AG08396 (cell line): Measurements from ENCODE around the gene CDHR3.
A peak's percentile ranks its signal among the peaks of the same experiment; 100 is the strongest.
"Not testable (repeated sequence)": the region's sequence is repeated elsewhere in the genome, so short reads cannot be mapped to it uniquely, and the experiment has no call there.

Source experiments
- DNase-seq: peaks from one replicate; pipeline ENCODE4 v3.0.0; 2012; ENCODE audit warnings: low spot score, mixed read lengths

Gene CDHR3, protein sequence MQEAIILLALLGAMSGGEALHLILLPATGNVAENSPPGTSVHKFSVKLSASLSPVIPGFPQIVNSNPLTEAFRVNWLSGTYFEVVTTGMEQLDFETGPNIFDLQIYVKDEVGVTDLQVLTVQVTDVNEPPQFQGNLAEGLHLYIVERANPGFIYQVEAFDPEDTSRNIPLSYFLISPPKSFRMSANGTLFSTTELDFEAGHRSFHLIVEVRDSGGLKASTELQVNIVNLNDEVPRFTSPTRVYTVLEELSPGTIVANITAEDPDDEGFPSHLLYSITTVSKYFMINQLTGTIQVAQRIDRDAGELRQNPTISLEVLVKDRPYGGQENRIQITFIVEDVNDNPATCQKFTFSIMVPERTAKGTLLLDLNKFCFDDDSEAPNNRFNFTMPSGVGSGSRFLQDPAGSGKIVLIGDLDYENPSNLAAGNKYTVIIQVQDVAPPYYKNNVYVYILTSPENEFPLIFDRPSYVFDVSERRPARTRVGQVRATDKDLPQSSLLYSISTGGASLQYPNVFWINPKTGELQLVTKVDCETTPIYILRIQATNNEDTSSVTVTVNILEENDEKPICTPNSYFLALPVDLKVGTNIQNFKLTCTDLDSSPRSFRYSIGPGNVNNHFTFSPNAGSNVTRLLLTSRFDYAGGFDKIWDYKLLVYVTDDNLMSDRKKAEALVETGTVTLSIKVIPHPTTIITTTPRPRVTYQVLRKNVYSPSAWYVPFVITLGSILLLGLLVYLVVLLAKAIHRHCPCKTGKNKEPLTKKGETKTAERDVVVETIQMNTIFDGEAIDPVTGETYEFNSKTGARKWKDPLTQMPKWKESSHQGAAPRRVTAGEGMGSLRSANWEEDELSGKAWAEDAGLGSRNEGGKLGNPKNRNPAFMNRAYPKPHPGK

DNA sequence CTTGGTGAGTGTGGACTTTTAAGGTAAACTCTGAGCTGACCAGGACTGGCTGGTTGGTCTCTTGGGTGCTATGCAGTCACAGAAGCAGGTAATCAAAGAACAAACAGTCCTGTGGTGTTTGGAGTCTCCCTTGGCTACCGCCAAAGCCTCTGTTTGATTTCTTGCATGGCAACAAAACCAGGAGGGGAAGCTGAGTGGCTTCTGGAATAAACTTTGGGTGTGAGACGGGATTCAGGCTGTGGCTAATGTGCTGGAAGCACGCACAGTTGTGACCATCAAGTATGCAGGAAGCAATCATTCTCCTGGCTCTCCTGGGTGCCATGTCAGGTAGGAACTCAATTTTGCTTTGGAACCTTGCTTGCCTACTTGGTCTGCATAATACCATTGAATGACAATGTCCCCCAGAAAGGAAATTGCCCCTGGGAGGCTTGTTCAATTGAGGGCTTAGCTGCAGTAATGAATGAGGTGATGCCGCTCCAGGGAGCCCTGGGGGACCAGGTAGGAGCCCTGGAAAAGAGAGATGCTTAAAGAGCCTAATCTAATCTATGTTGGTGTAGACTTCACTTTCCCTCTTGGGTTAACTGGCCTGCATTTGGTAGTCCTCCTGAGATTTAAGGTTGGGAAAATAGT lies at the start of gene CDHR3:
CDHR3 (plus strand) TSS at position 227 of the 630 bp plus-strand sequence; CDS start at position 282, 55 bp downstream.
- no peak for DNase-seq

DNA sequence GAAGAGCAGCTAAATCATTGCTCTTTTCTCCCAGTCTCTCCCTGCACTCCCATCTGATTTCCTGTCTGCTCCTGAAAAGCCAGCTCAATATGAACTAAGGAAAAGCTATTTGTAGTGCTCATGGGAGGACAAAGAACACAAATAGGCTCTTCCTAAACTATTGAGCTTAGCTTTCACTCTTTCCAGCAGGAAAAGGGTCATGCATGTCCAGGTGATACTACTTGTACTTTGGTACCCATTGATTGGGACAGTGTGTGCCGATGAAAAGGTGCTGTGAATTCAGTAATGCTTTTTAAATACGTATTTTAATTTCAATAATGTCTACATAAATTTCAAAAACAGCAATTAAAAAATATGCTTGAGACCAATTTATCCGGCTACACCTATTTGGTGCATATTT lies 49.1 kb upstream of the CDHR3 start:
- DNase-seq = no peak

DNA sequence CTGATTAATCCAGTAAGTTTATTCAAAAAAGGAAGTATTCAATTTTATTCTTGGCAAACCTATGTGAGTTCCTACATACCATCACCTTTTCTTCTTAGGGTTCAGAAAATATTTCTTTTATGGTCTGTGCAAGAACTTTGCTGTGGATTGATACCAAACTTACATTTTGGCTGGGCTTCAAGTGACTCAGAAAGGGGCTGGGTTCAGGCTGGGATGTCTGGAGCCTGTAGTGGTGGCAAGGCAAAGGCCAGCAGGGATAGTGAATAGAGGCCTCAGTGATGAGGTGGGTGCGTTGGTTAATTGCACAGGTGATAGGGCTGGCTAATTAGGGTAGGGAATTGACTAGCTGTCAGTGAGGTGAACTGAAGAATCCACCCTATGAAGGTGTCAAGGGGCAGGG lies 46.5 kb upstream of the CDHR3 start:
- peak; percentile 66 for DNase-seq

DNA sequence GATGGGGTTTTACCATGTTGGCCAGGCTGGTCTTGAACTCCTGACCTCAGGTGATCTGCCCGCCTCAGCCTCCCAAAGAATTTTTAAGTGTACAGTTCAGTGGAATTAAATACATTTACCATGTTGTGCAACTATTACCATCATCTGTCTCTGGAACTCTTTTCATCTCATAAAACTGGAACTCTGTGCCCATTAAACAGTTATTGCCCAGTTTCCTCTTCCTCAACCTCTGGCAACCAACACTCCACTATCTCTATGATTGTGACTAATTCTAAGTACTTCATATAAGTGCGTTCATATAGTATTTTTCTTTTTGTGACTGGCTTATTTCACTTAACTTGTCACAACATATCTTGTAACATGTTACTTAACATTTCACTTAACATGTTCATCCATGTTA lies 45.4 kb upstream of the CDHR3 start:
- DNase-seq = no peak

DNA sequence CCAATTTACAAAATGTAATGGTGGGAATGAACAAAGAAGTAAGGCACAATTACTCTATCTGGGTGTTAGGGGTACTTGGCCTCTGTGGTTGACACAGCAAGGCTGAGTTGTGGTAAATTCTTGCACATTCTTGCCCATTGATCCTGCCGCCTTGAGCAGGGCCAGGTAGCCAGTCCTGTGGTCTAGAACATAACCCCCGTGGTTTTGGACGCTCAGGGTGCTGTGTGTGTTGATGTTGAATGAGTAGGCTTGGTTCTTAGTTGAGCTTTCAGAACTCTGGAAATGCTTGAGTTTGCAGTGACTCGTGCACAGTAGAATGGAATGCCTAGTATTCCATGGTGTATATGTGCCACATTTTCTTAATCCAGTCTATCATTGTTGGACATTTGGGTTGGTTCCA lies 42.3 kb upstream of the CDHR3 start:
- peak; percentile 27 for DNase-seq

DNA sequence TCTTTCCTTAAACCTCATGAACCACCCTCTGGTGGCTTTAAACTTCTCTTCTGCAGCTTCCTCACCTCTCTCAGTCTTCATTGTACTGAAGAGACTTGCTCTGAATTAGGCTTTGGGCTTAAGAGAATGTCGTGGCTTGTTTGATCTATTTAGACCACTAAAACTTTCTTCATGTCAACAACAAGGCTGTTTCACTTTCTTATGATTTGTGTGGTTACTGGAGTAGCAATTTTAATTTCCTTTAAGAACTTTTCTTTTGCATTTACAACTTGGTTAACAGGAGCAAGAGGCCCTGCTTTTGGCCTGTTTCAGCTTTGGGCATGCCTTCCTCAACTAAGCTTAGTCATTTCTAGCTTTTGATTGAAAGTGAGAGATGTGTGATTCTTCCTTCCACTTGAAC lies 38.1 kb upstream of the CDHR3 start:
- DNase-seq = no peak

DNA sequence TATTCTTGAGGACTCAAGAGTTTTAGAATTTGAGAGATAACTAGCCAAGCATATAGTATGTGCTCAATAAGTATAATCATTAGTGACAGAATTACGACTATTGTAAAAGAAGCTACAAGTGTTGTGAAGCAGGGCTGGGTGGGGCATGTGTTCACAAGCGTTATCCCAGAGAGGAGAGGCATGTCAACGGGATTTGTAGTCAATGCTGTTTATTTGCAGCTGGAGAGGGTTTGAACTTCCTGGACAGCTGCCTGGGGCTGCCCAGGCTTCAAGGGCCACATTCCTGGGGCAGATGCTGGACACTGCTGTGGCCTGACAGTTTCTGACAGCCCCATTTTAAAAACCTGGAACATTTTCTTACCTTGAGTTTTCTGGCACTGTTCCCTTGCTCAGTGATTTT lies 36.9 kb upstream of the CDHR3 start:
- DNase-seq = no peak

DNA sequence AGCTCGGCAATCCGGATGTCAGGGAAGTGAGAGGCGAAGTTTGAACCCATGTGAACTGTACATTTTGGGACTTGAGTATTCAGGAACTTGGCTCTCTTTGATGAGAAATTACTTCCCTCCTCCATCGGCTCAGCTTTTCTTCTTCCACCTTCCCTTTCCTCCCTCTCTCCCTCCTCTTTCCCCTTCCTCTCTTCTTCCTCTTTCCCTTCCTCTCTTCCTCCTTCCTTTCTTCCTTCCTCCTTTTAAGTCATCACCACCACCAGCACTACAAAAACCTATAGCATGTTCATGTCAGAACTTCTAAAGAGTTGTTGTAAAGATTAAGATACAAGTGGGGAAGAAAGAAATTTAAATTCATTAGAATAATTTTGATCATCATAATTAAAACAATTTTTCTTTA lies 31.9 kb upstream of the CDHR3 start:
- no peak for DNase-seq

DNA sequence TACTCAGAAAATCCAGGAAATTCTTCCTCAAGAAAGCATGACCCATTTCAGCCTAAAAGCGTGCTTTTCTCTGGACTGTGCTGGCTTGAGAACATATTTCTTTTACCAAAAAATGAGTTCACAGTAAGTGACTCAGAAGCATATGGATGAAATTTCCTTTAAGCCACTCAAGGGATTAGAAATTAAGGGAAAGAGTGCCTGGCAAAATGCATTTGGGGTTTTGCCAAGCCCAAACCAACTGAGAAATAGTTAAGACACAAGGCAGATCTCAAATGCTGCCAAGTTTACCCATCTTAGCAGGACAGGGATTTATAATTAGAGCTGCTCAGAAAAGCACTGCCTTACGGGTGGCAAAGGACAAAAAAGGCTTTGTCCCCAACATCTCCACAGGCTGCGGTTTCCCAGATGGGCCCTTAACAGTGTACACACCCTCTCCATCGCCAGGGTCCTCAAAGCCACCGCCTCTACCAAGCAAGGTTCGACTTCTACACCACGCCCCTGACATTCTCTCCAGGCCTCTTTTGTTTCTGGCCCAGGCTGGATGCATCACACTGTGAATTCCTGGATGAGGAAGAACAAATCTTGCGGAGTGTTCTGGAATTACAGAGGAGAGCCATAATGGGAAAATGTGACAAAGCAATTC lies 30.1 kb upstream of the CDHR3 start:
- DNase-seq = peak; percentile 57

DNA sequence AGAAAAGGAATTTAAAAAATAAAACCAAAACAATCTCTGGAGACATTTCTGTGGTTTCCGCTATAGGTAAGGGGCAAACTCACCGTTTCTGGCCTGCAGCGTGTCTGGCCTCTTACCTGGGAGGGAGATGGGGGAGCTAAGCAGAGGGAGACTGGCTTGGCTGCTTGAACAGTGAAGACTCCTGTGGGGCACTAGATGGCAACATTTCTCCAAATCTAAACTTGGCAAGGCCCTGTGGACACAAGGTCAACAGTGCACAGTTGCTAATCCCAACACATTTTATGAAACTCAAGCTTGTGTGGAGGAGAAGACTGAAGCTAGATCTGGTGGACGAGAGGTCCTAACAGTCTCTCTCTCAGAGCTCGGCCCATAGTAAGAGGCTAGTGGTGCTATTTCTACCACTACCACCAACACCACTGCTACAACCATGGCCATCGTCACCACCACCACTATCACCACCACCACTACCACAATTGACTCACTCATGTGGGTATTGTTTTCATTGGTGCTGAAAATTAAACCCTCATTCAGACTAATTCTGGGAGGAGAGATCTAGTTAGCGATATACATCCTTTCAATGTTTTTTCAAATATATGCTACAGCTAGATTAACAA lies 28.4 kb upstream of the CDHR3 start:
- DNase-seq = peak; percentile 60

DNA sequence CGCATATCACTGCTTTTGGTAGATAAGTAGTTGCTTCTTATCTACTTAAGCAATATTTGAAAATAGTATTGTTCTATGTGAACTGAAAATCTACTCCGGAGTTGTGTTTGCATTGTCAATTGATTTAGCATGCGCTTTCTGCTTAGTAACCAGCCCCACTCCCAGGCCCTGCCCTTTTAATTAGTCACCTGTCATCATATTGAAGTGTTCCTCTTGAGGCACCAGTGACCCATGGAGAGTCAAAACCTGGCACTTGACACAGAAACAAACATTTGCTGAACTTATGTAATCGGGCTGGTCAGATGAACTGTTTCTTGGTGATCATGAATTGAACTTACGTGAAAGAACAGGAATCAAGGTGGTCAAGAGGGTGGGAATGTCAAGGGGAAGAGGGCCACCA lies 27.8 kb upstream of the CDHR3 start:
- DNase-seq = no peak

DNA sequence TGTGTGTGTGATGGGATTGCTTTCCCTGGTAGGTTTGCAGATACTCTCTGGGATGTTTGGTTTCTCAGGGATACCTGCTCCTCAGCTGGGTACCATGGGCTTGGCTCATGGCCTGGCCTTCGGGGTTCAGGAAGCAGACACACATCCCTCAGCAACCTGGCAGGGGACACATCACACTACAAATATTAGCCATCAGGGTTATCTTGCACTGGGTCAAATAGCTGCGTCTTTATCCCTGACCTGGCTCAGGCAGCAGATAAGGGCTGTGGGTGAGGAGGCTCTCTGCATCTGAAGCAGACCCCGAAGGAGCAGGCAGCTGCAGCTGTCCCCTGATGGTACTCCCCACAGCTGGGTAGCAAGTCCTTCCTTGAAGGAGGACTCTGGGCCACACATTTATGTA lies 25.7 kb upstream of the CDHR3 start:
- DNase-seq = no peak

DNA sequence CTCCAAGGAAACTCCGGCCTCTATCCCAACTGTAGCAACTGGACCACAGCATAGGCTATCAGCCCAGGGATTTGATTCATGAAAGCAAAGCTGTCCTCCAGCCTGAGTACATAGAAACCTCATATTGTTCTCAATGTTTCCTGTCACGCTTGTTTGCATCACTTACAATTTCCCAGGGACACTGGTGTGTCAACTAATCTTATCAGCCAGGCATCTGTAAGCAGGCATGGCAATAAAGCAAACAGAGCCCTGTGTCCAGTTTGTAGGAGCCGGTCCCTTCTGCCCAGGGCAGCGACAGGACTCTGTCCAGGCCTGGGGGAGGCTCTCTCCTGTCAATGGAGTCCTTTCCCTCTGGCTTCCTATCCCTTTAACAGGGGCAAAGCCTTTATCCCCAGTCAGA lies 23.0 kb upstream of the CDHR3 start:
- DNase-seq = no peak

DNA sequence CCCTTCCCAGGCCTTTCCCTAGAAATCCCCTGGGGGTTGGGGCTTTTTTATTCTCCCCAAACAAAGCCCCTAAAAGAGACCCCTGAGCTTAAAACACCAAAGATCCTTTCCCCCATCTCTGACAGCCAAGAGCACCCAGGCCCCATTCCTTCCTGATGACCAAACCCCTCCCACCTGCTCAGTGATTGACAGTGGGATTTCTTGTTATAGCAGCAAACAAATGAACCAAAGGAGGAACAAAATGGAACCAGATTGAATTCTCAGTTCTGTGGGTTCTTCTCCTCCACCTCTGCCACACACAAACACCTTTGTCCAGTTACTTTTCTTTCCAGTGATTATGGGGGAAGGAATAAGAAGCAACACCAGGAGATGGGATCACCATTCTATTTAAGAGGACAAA lies 21.5 kb upstream of the CDHR3 start:
- no peak for DNase-seq

DNA sequence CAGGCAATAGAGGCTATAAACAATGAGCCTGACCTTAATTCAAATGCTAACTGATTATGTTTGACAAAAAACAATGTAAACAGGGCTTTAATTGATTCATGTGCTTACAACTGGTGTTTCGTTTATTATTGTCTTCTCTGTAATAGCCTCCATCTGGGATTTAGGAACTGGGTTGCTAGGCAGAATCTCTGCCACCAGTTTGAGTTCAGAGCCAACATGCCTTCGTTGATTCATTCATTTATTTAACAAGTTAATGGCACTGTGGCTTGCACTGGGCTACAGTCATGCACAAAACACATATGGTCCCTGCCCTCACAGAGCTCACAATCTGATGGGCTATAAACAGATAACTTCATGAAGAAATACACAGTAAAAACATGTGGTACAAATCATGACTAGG lies 19.6 kb upstream of the CDHR3 start:
- DNase-seq = no peak

DNA sequence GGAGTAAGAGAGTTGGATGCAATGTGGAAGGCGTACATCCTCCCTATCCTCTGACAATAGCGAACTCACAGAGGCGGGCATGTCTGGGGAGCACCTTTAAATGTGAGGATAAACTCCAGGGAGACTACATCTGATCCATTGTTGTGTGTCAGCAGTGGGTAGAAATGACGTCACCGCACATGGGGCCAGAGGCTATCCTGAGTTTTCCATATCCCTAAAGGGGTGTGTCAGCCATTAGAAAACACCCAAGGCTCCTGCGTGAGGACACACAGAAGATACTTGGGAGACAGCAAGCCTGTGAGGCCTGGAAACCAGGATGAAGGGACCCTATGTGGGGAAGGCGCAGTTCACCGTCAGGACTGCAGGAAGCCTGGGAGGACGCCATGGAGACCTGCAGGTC lies 17.2 kb upstream of the CDHR3 start:
- DNase-seq = no peak

DNA sequence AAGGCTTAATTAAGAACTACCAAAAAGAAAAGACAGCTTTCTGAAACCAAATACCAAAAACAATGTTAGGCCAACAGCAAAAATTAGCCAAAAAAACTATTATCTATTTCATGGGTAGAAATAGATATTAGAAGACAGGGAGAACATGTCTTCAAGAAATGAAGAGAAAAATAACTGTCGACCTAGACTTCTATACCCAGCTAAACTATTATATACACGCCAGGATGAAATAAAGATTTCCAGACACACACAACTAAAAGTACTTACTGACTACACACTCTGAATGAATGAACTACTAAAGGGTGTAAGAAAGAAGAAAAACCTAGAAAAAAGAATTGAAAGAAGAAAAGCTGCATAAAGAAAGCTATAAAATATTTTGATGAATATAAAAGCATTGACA lies 11.5 kb upstream of the CDHR3 start:
- no peak for DNase-seq

DNA sequence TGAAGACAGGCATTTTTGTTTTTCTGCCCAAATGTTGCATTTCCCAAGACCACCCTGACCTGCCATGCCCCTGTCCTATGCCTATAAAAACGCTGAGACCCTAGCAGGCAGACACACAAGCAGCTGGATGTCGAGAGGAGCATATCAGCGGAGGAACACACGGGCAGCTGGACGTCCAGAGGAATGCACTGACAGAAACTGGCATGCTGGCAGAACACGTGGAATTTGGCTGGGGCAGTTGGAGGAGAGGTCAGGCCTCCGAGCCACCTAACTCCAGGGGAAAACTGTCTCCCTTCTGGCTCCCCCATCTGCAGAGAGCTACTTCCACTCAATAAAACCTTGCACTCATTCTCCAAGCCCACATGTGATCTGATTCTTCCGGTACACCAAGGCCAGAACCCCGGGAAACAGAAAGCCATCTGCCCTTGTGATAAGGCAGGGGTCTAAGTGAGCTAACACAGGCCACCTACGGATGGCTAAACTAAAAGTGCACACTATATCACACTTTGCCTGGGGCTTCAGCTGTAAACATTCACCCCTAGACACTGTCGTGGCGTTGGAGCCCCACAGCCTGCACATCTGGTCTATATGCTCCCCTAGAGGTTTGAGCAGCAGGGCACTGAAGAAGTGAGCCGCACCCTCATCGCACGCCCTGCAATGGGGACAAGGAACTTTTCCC lies 10.0 kb upstream of the CDHR3 start:
- no peak for DNase-seq

DNA sequence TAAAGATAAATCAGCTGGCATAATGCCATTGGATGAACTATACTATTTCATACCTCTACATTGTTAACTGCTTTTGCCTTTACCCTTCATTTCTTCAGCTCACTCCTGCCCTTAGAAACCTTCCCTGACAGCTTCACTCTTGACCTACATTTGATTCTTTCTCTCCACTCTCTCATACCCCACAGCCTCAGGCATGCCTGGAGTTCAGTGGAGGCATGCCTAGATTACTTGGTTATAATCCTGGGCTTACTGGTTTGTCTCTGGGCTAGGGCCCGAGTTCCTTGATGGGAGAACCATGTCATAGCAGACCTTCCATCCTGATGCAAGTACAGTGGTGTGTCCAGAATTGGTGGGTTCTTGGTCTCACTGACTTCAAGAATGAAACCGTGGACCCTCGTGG lies 8.4 kb upstream of the CDHR3 start:
- DNase-seq = no peak

DNA sequence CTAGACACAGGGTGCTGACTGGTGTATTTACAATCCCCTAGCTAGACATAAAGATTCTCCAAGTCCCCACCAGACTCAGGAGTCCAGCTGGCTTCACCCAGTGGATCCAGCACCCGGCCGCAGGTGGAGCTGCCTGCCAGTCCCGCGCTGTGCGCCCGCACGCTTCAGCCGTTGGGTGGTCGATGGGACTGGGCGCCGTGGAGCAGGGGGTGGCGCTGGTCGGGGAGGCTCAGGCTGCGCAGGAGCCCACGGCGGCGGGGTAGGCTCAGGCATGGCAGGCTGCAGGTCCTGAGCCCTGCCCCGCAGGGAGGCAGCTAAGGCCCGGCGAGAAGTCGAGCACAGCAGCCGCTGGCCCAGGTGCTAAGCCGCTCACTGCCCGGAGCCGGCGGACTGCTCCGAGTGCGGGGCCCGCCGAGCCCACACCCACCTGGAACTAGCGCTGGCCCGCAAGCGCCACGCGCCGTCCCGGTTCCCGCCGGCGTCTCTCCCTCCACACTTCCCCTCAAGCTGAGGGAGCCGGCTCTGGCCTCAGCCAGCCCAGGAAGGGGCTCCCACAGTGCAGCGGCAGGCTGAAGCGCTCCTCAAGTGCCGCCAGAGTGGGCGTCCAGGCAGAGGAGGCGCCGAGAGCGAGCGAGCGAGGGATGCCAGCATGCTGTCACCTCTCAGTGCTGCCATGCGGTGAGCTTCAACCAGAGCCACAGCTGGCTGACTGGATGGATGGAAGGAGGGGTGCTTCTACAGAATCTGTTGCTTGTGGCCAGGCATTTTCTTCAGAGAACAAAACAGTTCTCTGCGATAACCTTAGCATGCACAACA lies 7.2 kb upstream of the CDHR3 start:
- not testable (repeated sequence) for DNase-seq
